ENCODE results near the gene ST3GAL2.
A peak's percentile ranks its signal among the peaks of the same experiment; 100 is the strongest.

Gene ST3GAL2

DNA sequence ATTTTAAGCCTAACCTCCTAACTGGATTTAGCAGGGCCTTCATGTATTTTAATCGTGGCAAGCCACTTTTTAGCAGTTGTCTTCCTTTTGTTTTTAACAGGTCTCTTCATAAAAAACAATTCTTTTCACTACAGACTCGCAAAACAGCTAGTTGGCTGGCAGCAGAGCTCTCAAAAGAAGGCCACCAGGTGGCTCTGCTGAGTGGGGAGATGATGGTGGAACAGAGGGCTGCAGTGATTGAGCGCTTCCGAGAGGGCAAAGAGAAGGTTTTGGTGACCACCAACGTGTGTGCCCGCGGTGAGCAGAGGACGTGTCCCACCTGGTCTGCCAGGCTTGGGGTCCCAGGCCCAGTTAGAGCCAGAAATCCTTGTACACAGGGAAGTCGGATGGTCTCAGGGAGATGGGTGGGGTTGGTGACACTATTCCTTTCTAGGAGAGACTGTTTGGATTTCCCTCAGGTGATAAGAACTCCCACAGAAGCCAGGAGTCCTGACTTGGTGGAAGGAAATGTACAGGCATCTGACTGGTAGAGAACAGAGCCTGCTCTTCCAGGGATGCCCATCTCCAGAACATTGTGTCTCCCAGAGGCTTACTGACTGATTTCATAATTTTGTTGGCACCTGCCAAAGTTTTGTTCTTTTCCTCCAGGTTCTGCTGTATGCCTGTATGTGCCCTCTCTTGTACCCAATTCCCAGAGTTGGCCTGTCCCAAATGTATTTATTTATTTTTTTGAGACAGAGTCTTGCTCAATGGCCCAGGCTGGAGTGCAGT, 107.1 kb downstream of the ST3GAL2 start:
- peak; percentile 24 for DNase-seq (ENCODE audit: low spot score)

DNA sequence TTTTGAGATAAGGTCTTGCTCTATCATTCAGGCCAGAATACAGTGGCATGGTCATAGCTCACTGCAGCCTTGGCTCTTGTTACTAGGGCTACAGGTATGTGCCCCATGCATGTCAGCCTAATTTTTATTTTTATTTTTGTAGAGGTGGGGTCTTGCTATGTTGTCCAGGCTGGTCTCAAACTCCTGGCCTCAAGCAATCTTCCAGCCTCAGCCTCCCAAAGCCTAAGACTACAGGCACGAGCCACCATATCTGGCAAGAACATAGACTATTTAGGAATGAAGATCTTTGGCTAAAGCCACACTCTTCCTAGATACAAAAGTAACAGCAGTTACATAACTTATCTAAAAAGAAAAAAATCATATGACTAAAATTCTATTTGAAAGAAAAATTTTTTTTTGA, 107.8 kb downstream of the ST3GAL2 start:
- no peak for DNase-seq (ENCODE audit: low spot score)

Data from GM03348 (cell line).